OCI-LY7 (cell line): ENCODE results near the gene RAD51B. TPM values are rescaled to one million over a fixed set of nuclear protein-coding genes. Genes with fewer than 3 reads are reported as not detected.

ENCODE experiments used
- BruUV-seq: library from RNA; stranded (reverse); fragments of 400-500 nt; replicated peaks from 2 replicates; lab custom pipeline; 2021; lab: Mats Ljungman, UMichigan
- CTCF ChIA-PET: fragments of 300-600 bp; sonication (Branson Sonifier 250); formaldehyde crosslinking; loops from one replicate; lab custom pipeline; 2022; ENCODE audit warnings: antibody characterized with exemption; ENCODE audit not compliant: unreplicated experiment; lab: Charles Lee
- POLR2A ChIA-PET: fragments of 300-600 bp; sonication (Branson Sonifier 250); formaldehyde crosslinking; loops from one replicate; lab custom pipeline; 2022; ENCODE audit warnings: antibody characterized with exemption; lab: Charles Lee
- DNase-seq: peaks from one replicate; pipeline ENCODE4 v3.0.0-alpha.2; 2015; ENCODE audit warnings: low spot score
- H2AFZ ChIP-seq: fragments of 200-600 bp; sonication (generic), shearing (Covaris generic); 2 replicates; pipeline ENCODE4 v1.6.1; 2014; ENCODE audit warnings: mild to moderate bottlenecking, antibody characterized with exemption, low read length, moderate library complexity
- H3K27ac ChIP-seq: fragments of 200-600 bp; sonication (generic); 2 replicates; pipeline ENCODE4 v1.5.1; 2014; ENCODE audit warnings: mixed run types, low read depth, mild to moderate bottlenecking, moderate library complexity, low read length, inconsistent platforms; ENCODE audit not compliant: poor library complexity, severe bottlenecking
- H3K36me3 ChIP-seq: fragments of 200-600 bp; sonication (generic); 2 replicates; pipeline ENCODE4 v1.6.1; 2014; ENCODE audit warnings: mild to moderate bottlenecking, antibody characterized with exemption, low read length, moderate library complexity, mixed read lengths; ENCODE audit not compliant: insufficient read depth
- H3K4me1 ChIP-seq: fragments of 200-600 bp; sonication (generic); 2 replicates; pipeline ENCODE4 v1.5.1; 2014; ENCODE audit warnings: mild to moderate bottlenecking, low read length; ENCODE audit not compliant: insufficient read depth, poor library complexity, severe bottlenecking
- H3K4me2 ChIP-seq: fragments of 200-600 bp; sonication (generic); 2 replicates; pipeline ENCODE4 v1.6.1; 2014; ENCODE audit warnings: mild to moderate bottlenecking, low read length
- H3K4me3 ChIP-seq: fragments of 200-600 bp; sonication (generic); 2 replicates; pipeline ENCODE4 v1.5.1; 2014; ENCODE audit warnings: mild to moderate bottlenecking, low read depth, low read length; ENCODE audit not compliant: poor library complexity, severe bottlenecking
- H3K79me2 ChIP-seq: fragments of 200-600 bp; sonication (generic); 2 replicates; pipeline ENCODE4 v1.6.1; 2016; ENCODE audit warnings: low read depth, mild to moderate bottlenecking, low read length, moderate library complexity, mixed read lengths; ENCODE audit not compliant: insufficient read depth
- H3K9me2 ChIP-seq: fragments of 200-600 bp; sonication (generic); 2 replicates; pipeline ENCODE4 v1.6.1; 2016; ENCODE audit warnings: mild to moderate bottlenecking, low read length, mixed read lengths; ENCODE audit not compliant: insufficient read depth
- H3K9me3 ChIP-seq: fragments of 200-600 bp; sonication (generic); 2 replicates; pipeline ENCODE4 v1.6.1; 2014; ENCODE audit warnings: mild to moderate bottlenecking, mixed run types, low read length, mixed read lengths
- H4K20me1 ChIP-seq: fragments of 200-600 bp; sonication (generic); 2 replicates; pipeline ENCODE4 v1.6.1; 2014; ENCODE audit warnings: mild to moderate bottlenecking, antibody characterized with exemption, low read length, moderate library complexity, mixed read lengths; ENCODE audit not compliant: insufficient read depth
- EZH2phosphoT487 ChIP-seq: fragments of 200-600 bp; sonication (generic); IDR thresholded peaks from 2 replicates; pipeline ENCODE4 v1.6.1; 2018; ENCODE audit warnings: low read depth, borderline replicate concordance, mild to moderate bottlenecking, mixed run types, antibody characterized with exemption, low read length, moderate library complexity, mixed read lengths
- intact Hi-C: fragments of 100-400 bp; cut with micrococcal nuclease; formaldehyde crosslinking; loops from one replicate; pipeline ENCODE4 v1.10.0; 2022; ENCODE audit not compliant: unreplicated experiment
- total RNA-seq, 2 experiments: library from RNA; depleted of rRNA in 1 of 2; stranded (reverse); fragments of >200 nt in 1 of 2; shearing (Covaris generic) in 1 of 2; gene quantifications; 2 replicates each; pipeline ENCODE4 v1.2.3, GENCODE V29; 2014 to 2022
- TF ChIP-seq, protein P1 (sequence below): fragments of 200-600 bp; sonication (generic); conservative IDR thresholded peaks from 2 replicates; pipeline ENCODE4 v1.5.1; 2014; ENCODE audit warnings: mild to moderate bottlenecking, antibody characterized with exemption, low read length, moderate library complexity, mixed read lengths

RAD51B gene
- total RNA-seq, 2 experiments from 2014 or later, result 41.4 to 89.9 TPM

DNA sequence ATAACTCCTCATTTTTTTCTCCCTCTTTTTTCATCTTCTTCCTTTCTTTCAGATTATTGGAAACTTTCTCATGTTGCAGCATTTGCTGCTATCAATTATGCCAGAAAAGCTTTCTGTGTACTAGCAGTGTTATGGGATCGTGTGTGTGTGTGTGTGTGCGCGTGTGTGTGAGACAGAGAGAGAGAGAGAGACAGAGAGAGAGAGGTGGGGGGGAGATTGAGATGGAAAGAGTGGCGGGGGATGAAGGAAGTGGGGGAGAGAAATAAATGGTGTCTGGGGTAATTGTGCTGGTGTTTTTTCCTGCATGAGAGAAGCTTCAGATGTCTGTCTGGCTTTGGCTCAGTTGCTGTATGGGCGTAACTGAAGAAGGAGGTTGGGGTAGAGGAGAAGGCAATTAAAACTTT lies 268.9 kb downstream of the RAD51B start:
- DNase-seq, result no peak
- intact Hi-C loops, result no loop called here
- no TSS peak for BruUV-seq
- Histone ChIP-seq H4K20me1 (no peaks in the 10 kb centered on the region), H3K79me2 (no peaks in the 10 kb centered on the region), H3K4me1 (no peaks in the 10 kb centered on the region), H3K4me2 (peak overlapping the region; percentile 31; the same call in 1 of the 2 replicates), H3K36me3 (no peaks in the 10 kb centered on the region), H2AFZ (no peak overlapping the region), H3K9me2 (no peaks in the 10 kb centered on the region), H3K9me3 (no peaks in the 10 kb centered on the region), H3K27ac (no peak overlapping the region), H3K4me3 (no peak overlapping the region)
- ChIA-PET CTCF (no interaction called here), POLR2A (no interaction called here)
- TF ChIP-seq, protein P1, sequence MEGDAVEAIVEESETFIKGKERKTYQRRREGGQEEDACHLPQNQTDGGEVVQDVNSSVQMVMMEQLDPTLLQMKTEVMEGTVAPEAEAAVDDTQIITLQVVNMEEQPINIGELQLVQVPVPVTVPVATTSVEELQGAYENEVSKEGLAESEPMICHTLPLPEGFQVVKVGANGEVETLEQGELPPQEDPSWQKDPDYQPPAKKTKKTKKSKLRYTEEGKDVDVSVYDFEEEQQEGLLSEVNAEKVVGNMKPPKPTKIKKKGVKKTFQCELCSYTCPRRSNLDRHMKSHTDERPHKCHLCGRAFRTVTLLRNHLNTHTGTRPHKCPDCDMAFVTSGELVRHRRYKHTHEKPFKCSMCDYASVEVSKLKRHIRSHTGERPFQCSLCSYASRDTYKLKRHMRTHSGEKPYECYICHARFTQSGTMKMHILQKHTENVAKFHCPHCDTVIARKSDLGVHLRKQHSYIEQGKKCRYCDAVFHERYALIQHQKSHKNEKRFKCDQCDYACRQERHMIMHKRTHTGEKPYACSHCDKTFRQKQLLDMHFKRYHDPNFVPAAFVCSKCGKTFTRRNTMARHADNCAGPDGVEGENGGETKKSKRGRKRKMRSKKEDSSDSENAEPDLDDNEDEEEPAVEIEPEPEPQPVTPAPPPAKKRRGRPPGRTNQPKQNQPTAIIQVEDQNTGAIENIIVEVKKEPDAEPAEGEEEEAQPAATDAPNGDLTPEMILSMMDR, result no peak
- TF ChIP-seq EZH2phosphoT487, result no peak

DNA sequence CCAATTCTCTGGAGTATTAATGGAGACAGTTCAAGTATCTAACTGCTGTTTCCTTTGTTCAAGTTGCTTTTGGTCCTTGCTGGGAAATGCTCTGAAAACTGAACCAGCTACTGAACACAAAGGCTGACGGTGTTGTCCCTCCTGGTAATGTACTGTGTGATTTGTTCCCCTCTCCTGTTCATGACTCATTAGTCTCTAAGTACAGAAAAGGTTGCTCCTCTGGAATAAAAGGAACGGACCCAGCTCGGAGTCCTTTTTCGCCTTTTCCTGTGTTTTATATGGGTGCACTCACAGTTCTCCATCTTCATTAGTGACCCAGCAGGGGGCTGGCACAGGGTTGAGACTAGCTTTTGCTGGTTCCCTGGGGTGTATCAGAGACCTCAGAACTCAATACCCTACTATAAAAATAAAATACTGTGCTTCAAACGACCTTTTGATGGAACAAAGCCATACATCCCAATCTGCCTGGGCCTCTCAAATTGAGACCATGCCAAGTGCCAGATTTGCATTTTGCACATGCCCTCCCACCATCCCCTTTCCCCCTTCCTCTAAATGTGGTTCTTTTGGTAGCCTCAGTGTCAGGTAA lies 269.7 kb downstream of the RAD51B start:
- H3K4me3 ChIP-seq, result no peak overlapping the region
- BruUV-seq, result no TSS peak
- H3K4me2 ChIP-seq, result peak overlapping the region; percentile 31; the same call in 1 of the 2 replicates
- no peak for TF ChIP-seq EZH2phosphoT487
- TF ChIP-seq, protein P1, result no peak
- no peaks in the 10 kb centered on the region for H3K79me2 ChIP-seq
- ChIA-PET POLR2A (no interaction called here), CTCF (no interaction called here)
- H3K9me3 ChIP-seq, result no peaks in the 10 kb centered on the region
- DNase-seq, result no peak
- no peaks in the 10 kb centered on the region for H3K9me2 ChIP-seq
- intact Hi-C loops, result no loop called here
- no peak overlapping the region for H3K27ac ChIP-seq
- no peak overlapping the region for H2AFZ ChIP-seq
- H4K20me1 ChIP-seq, result no peaks in the 10 kb centered on the region
- no peaks in the 10 kb centered on the region for H3K36me3 ChIP-seq
- H3K4me1 ChIP-seq, result no peaks in the 10 kb centered on the region

DNA sequence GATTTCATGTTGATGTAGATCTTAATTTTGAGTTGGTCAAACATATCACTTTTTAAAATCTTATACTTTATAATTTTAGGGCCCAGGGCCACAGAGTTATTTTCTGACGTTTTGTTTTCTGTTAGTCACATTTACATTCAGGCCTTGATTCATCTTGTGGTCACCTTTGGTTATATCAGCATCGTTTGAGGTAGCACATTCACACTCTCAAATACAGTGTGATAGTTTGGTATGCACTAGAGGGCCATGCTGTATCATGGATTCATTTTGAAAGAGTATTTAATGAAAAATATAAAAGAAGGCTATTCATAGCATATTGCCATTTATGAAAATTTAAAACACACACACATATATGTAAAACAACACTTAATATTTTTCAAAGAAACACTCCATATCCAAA lies 274.6 kb downstream of the RAD51B start:
- Histone ChIP-seq H3K9me2 (no peaks in the 10 kb centered on the region), H3K9me3 (no peaks in the 10 kb centered on the region), H3K4me3 (no peak overlapping the region), H2AFZ (no peak overlapping the region), H3K4me1 (no peaks in the 10 kb centered on the region), H4K20me1 (no peaks in the 10 kb centered on the region), H3K4me2 (no peak overlapping the region), H3K27ac (no peak overlapping the region), H3K36me3 (no peaks in the 10 kb centered on the region), H3K79me2 (no peaks in the 10 kb centered on the region)
- ChIA-PET CTCF (no interaction called here), POLR2A (no interaction called here)
- no peak for DNase-seq
- TF ChIP-seq EZH2phosphoT487, result no peak
- TF ChIP-seq, protein P1, result no peak
- intact Hi-C loops, result no loop called here
- BruUV-seq, result no TSS peak
